ENCODE data around the gene NAAA. TPM values are rescaled to one million over a fixed set of nuclear protein-coding genes. Genes with fewer than 3 reads are reported as not detected.

NAAA gene
- total and polyA plus RNA-seq, 2 of the 4 experiments (the other 2 are of a cell fraction) = 17.6 to 26.4 TPM

GRCh38 chr4:75892508-75892907 lies 48.3 kb downstream of the NAAA start:
- Histone ChIP-seq H4K5ac (ENCODE audit: low read depth, low read length) (no peak overlapping the region), H3K23ac (ENCODE audit: low read depth, low read length) (no peak overlapping the region), H2BK120ac (ENCODE audit: low read depth, low read length) (no peak overlapping the region), H3K79me1 (ENCODE audit: low read depth in 1 of 2, low read length in 2 of 2) (no peaks in the 10 kb centered on the region), H4K20me1 (ENCODE audit: insufficient read depth, low read length) (no peaks in the 10 kb centered on the region), H2BK20ac (ENCODE audit: low read depth, low read length) (no peak overlapping the region), H3K4ac (ENCODE audit: low read depth, low read length) (no peak overlapping the region), H2AK9ac (replicated peaks; ENCODE audit: low read depth, low read length, poor library complexity) (no peak overlapping the region), H2BK15ac (ENCODE audit: low read depth, low read length) (no peak overlapping the region), H3K36me3 (ENCODE audit: control insufficient read depth, insufficient read depth, low read length) (no peaks in the 10 kb centered on the region), H3K9ac (ENCODE audit: low read depth, low read length) (no peak overlapping the region), H3K27me3 (ENCODE audit: control insufficient read depth, insufficient read depth, low read length) (peaks cover 29% of the 10 kb centered on the region), H2AK5ac (ENCODE audit: low read depth, low read length) (no peak overlapping the region), H4K8ac (ENCODE audit: low read depth in 2 of 2, low read length in 2 of 2) (no peak overlapping the region), H3K4me3 (ENCODE audit: insufficient read depth, low read depth, low read length) (no peak overlapping the region), H2AFZ (replicated peaks; ENCODE audit: low read length, poor library complexity) (no peak overlapping the region), H3K56ac (ENCODE audit: extremely low read depth, insufficient read depth, low read length) (no peak overlapping the region), H3K14ac (replicated peaks; ENCODE audit: low read depth, low read length) (no peak overlapping the region), H3K4me2 (ENCODE audit: low read depth, low read length) (no peak overlapping the region), H3K4me1 (ENCODE audit: control insufficient read depth, insufficient read depth, low read length) (no peaks in the 10 kb centered on the region), H2BK5ac (ENCODE audit: low read depth, low read length, poor library complexity, severe bottlenecking) (no peak overlapping the region), H3K9me1 (ENCODE audit: insufficient read depth, low read length) (no peaks in the 10 kb centered on the region), H3K9me3 (ENCODE audit: control insufficient read depth, insufficient read depth, low read length) (no peaks in the 10 kb centered on the region), H4K91ac (ENCODE audit: insufficient read depth, low read depth, low read length) (no peak overlapping the region), H3K27ac (ENCODE audit: insufficient read depth, low read length) (no peak overlapping the region), H3K18ac (ENCODE audit: low read depth, low read length) (no peak overlapping the region)
- WGBS, 2 experiments (ENCODE audit: extremely low coverage in 2 of 2, insufficient read length in 1 of 2) = no CpG with 5 or more reads among the region's 3 CpGs
- no peak for TF ChIP-seq MXI1 (IDR thresholded peaks at IDR 0.05; ENCODE audit: borderline replicate concordance, low read depth, low read length)
- TF ChIP-seq SMC3 (IDR thresholded peaks at IDR 0.05; ENCODE audit: low read depth, low read length) = no peak
- no peak for TF ChIP-seq NFE2L2 (IDR thresholded peaks at IDR 0.05; ENCODE audit: low read depth, low read length)
- no peak for TF ChIP-seq USF2 (IDR thresholded peaks at IDR 0.05; ENCODE audit: low read depth, low read length)
- no peak for TF ChIP-seq POLR2A (IDR thresholded peaks at IDR 0.05; ENCODE audit: low read depth, low read length)
- TF ChIP-seq CEBPB (IDR thresholded peaks at IDR 0.05; ENCODE audit: low read depth, low read length) = no peak
- TF ChIP-seq RCOR1 (IDR thresholded peaks at IDR 0.05; ENCODE audit: insufficient replicate concordance, low read length) = no peak
- no TSS peak for BruUV-seq (replicated peaks)
- CTCF ChIA-PET = no interaction called here
- intact Hi-C loops (cut with micrococcal nuclease) (loop anchor here (10.0 kb wide), 1 partner anchor 192 kb away; no protein-coding TSS in a partner anchor), dilution Hi-C loops (cut with HindIII; ENCODE audit: low sequenced_read_pairs, unreplicated experiment) (no loop called here), in situ Hi-C loops (cut with MboI; ENCODE audit: low sequenced_read_pairs) (loop anchor here (10.0 kb wide), 1 partner anchor 182 kb away; the partner anchor contains the start of gene ART3)
- ATAC-seq (ENCODE audit: low read depth) (no peak), DNase-seq (no peak)
- POLR2A ChIA-PET (ENCODE audit: unreplicated experiment) = no interaction called here

Measured in IMR-90 (cell line).